ENCODE results near the gene THOC6.
"Not testable (repeated sequence)": the region's sequence is repeated elsewhere in the genome, so short reads cannot be mapped to it uniquely, and the experiment has no call there.

Gene THOC6

GRCh38 chr16:3057181-3058138 is 33.6 kb downstream of the THOC6 start:
- DNase-seq: no peak

DNA sequence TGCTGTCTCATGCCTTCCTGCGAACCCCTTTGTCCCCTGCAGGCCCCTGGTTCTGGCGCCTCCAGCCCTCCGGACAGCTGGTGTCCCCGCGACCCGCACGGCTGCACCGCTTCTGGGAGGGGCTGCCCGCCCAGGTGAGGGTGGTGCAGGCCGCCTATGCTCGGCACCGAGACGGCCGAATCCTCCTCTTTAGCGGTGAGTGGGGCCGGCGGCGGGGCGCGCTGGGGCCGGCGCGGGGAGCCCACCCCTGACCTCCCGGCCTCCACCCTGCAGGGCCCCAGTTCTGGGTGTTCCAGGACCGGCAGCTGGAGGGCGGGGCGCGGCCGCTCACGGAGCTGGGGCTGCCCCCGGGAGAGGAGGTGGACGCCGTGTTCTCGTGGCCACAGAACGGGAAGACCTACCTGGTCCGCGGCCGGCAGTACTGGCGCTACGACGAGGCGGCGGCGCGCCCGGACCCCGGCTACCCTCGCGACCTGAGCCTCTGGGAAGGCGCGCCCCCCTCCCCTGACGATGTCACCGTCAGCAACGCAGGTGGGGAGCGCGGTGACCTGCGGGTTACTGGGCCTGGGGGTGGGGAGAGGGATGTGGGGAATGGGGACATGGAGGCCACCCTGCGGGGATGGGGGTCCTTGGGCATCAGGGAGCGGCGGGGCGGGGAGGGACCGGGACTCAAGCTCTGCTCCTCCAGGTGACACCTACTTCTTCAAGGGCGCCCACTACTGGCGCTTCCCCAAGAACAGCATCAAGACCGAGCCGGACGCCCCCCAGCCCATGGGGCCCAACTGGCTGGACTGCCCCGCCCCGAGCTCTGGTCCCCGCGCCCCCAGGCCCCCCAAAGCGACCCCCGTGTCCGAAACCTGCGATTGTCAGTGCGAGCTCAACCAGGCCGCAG is 34.5 kb downstream of the THOC6 start:
- DNase-seq: peak; percentile 8

- DNase-seq: peak; percentile 33
Measured at GRCh38 chr16:3059041-3059722, 35.3 kb downstream of the THOC6 start.

- no peak for DNase-seq
Measured at GRCh38 chr16:3059723-3060242, 35.9 kb downstream of the THOC6 start.

- no peak for DNase-seq
Measured at GRCh38 chr16:3060339-3061127, 36.7 kb downstream of the THOC6 start.

GRCh38 chr16:3062553-3062952 is 38.7 kb downstream of the THOC6 start:
- DNase-seq: no peak

DNA sequence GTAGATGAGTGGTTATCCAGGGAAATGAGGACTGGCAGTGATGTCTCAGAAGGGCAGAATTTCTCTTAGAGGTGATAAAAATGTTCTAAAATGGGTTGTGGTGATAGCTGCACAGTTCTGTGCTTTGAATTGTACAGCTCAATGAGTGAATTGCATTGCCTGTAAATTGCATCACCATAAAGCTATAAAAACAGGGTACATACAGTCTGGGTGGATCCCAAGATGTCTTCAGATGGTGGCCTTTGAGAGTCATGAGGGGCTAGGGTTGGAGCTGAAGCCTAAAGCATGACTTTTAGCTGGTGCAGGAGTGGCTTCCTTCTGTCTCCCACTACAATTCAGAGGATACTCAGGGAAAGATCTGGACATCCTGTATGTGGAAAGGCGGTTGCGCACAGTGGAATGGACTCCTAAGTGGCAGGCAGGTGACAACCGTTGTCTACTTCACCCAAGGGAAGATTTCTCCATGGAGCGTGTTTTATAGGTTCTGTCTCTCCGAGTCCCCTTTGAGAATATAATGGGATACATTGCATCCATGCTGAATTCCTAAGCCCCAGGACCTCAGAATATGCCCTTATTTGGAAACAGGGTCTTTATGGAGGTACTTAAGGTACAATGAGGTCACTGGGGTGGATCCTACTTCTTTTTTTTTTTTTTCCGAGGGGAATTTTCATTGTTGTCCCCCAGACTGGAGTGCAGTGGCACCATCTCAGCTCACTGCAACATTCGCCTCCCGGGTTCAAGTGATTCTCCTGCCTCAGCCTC is 40.0 kb downstream of the THOC6 start:
- DNase-seq: no peak

GRCh38 chr16:3065069-3065741 is 41.4 kb downstream of the THOC6 start, which contains the start of gene IL32:
TSS of gene IL32 (plus strand) at chr16:3065640. CDS start at chr16:3065812, 172 bp downstream.
- DNase-seq: no peak

DNA sequence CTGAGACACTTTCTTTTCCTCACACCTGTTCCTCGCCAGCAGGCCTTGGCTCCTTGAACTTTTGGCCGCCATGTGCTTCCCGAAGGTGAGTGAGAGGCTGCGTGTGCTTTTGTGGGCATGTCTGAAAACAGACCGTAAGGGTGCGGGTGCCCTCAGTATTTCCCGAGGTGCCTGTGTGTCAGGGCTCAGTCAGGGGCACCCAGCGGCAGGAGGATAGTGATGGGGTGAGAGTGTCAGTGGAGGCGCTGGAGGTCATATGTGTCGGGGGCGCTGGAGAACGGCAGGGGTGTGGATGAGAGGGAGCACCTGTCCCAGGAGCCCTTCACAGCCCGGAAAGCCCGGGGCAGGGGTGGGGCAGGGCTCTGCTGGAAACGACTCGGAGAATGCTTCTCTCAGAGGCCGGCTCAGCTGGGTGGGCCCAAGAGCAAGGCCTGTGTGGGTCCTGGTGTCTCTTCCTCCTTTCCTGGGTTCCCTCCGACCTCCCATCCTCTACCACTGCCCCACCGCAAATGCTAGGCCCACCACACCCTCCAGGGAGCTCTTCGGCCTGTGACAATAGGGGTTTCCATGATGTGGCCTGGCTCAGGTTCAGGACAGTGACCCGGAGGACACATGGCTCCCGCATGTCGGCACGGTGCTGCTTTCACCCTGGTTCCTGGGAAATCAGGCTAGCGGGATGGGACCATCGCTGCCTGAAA is 42.1 kb downstream of the THOC6 start:
- DNase-seq: no peak

DNA sequence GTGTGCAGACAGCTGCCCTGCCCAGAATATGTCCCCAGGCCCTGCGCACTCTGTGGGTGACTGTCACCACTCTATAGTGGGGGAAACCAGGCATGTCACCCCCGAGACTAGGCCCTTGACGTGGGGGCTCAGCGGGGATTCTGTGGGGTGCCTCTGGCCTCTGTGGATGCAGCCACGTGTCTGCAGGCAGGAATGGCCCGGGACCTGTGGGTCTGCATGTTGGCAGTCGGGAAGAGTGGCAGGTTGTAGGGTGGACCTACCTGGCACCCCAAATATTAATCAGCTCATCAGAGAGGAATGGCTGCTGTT is 42.6 kb downstream of the THOC6 start:
- no peak for DNase-seq

DNA sequence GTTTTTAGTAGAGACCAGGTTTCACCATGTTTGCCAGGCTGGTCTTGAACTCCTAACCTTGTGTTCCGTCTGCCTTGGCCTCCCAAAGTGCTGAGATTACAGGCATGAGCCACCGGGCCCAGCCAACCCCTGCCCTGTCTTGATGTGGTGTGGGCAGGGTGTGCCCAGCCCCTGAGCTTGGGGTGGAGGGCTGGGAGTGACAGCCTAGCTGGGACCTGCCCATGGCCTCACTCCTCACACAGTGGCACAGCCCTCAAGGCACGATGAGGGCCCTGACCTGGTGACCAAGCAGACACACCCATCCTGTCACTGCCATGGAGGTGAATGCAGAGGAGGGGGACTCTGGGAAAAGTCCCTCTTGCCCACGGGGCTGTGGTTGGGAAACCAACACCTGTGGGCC is 44.7 kb downstream of the THOC6 start:
- DNase-seq: no peak

DNA sequence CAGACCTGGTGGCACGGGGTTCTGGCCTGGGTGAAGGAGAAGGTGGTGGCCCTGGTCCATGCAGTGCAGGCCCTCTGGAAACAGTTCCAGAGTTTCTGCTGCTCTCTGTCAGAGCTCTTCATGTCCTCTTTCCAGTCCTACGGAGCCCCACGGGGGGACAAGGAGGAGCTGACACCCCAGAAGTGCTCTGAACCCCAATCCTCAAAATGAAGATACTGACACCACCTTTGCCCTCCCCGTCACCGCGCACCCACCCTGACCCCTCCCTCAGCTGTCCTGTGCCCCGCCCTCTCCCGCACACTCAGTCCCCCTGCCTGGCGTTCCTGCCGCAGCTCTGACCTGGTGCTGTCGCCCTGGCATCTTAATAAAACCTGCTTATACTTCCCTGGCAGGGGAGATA is 45.3 kb downstream of the THOC6 start:
- not testable (repeated sequence) for DNase-seq

DNA sequence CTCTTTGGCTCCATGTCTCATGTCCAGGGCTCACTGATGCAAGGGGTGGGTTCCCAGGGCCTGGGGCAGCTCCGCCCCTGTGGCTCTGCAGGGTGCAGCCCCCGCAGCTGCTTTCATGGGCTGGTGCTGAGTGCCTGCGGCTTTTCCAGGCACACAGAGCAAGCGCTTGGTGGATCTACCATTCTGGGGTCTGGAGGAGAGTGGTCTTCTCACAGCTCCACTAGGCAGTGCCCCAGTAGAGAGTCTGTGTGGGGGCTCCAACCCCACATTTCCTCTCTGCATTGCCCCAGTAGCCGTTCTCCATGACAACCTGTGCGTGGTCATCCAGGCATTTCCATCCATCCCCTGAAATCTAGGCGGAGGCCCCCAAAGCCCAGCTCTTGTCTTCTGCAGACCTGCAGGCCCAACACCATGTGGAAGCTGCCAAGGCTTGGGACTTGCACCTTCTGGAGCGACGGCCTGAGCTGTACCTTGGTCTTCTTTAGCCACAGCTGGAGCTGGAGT is 46.8 kb downstream of the THOC6 start:
- no peak for DNase-seq

DNA sequence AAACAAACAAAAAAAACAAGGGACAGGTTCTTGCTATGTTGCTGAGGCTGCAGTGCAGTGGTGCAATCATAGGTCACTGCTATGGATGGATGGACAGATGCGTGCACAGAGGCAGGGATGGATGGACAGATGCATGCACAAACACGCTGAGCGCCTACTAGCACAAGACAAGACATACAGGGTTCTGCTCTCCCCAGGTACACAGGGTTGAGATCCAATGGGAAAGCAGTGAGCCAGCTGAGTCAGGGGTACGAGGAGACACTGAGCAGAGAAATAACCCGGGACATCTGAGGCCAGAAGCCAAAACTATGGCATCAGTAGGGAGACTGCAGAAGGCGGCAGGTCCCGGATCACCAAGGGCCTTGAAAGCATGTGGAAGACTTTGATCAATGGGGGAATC is 47.8 kb downstream of the THOC6 start:
- no peak for DNase-seq

- DNase-seq: not testable (repeated sequence)
Measured at GRCh38 chr16:3072148-3072547, 48.3 kb downstream of the THOC6 start.

- DNase-seq: not testable (repeated sequence)
Measured at GRCh38 chr16:3072576-3073263, 48.9 kb downstream of the THOC6 start.

GRCh38 chr16:3073448-3073847 is 49.6 kb downstream of the THOC6 start:
- DNase-seq: no peak

GRCh38 chr16:3074860-3075522 is 51.2 kb downstream of the THOC6 start:
- no peak for DNase-seq

- no peak for DNase-seq
Measured at GRCh38 chr16:3075523-3075915, 51.7 kb downstream of the THOC6 start.
